SJCRH30 (cell line): Measurements from ENCODE around the gene ZNF462. TPM values are rescaled to one million over a fixed set of nuclear protein-coding genes. Genes with fewer than 3 reads are reported as not detected.

Experiments
- DNase-seq, 2 experiments: peaks; one replicate each; pipeline ENCODE4 v3.0.0-alpha.2; 2015 to 2020
- H3K27ac ChIP-seq: fragments of 250-450 bp; sonication (Bioruptor Pico); 2 replicates; pipeline ENCODE4 v1.5.1; 2020; ENCODE audit warnings: mild to moderate bottlenecking, moderate library complexity
- H3K27me3 ChIP-seq: fragments of 250-450 bp; sonication (Bioruptor Pico); 2 replicates; pipeline ENCODE4 v1.5.1; 2020; ENCODE audit warnings: mild to moderate bottlenecking, moderate library complexity
- H3K36me3 ChIP-seq: fragments of 250-450 bp; sonication (Bioruptor Pico); 2 replicates; pipeline ENCODE4 v1.5.1; 2020; ENCODE audit warnings: mild to moderate bottlenecking, moderate library complexity
- H3K4me1 ChIP-seq: fragments of 250-450 bp; sonication (Bioruptor Pico); 2 replicates; pipeline ENCODE4 v1.5.1; 2020; ENCODE audit warnings: mild to moderate bottlenecking, moderate library complexity
- H3K4me3 ChIP-seq: fragments of 250-450 bp; sonication (Bioruptor Pico); 2 replicates; pipeline ENCODE4 v1.5.1; 2020; ENCODE audit warnings: mild to moderate bottlenecking, moderate library complexity
- H3K9me3 ChIP-seq: fragments of 250-450 bp; sonication (Bioruptor Pico); replicated peaks from 2 replicates; pipeline ENCODE4 v1.5.1; 2020; ENCODE audit warnings: mild to moderate bottlenecking, moderate library complexity
- total RNA-seq: library from RNA; depleted of rRNA; stranded (reverse); fragments of >200 nt; shearing (Covaris generic); gene quantifications from 2 replicates; pipeline ENCODE4 v1.2.3, GENCODE V29; 2014

ZNF462 gene
- total RNA-seq, 1 experiment from 2014 or later = 26.8 TPM

GRCh38 chr9:106962615-106963363 is 99.8 kb downstream of the ZNF462 start:
- Histone ChIP-seq H3K4me3 (no peak overlapping the region), H3K9me3 (no peaks in the 10 kb centered on the region), H3K4me1 (no peaks in the 10 kb centered on the region), H3K27me3 (no peaks in the 10 kb centered on the region), H3K27ac (no peak overlapping the region), H3K36me3 (peaks cover 13% of the 10 kb centered on the region)
- DNase-seq = no peak

GRCh38 chr9:106963684-106964083 is 100.7 kb downstream of the ZNF462 start:
- H3K36me3 ChIP-seq = peaks cover 13% of the 10 kb centered on the region
- DNase-seq = no peak
- no peaks in the 10 kb centered on the region for H3K9me3 ChIP-seq
- H3K27me3 ChIP-seq = no peaks in the 10 kb centered on the region
- H3K4me3 ChIP-seq = no peak overlapping the region
- no peaks in the 10 kb centered on the region for H3K4me1 ChIP-seq
- H3K27ac ChIP-seq = no peak overlapping the region

GRCh38 chr9:106964329-106964728 is 101.4 kb downstream of the ZNF462 start:
- Histone ChIP-seq H3K27ac (no peak overlapping the region), H3K4me3 (no peak overlapping the region), H3K36me3 (peaks cover 14% of the 10 kb centered on the region), H3K27me3 (no peaks in the 10 kb centered on the region), H3K4me1 (no peaks in the 10 kb centered on the region), H3K9me3 (no peaks in the 10 kb centered on the region)
- no peak for DNase-seq

DNA sequence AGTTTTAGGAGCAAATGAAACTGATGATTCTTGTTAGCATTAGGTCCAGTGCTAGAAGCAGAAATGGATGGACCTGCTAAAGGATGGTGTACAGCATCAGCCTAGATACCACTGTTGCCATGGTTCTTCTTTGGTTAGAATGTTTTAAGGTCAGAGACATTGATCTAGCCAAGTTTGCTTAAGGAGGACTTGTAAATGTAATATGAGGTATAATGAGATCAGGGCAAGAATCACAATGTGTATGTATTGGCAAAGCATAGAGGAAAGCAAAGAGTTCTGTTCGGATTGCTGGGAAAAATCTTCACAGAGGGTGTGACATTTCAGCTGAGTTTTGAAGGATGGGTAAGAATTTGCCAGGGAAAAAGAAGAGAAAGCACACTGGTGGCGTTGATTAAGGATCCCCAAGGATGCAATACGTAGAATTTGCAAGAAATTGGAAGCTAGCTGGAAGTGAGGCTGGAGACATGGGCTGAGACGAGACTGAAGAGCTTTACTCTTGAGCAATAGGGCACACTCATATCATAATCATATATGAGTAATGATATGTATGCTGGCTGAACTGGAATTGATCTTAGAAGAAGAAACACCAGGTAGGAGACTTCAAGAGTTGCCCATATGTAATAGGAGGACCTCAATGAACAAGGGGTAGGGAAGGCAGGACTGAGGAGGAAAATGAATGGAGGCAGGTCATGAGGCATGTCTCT is 102.0 kb downstream of the ZNF462 start:
- DNase-seq = no peak
- Histone ChIP-seq H3K27ac (no peak overlapping the region), H3K9me3 (no peaks in the 10 kb centered on the region), H3K4me3 (no peak overlapping the region), H3K27me3 (no peaks in the 10 kb centered on the region), H3K36me3 (peaks cover 14% of the 10 kb centered on the region), H3K4me1 (no peaks in the 10 kb centered on the region)

DNA sequence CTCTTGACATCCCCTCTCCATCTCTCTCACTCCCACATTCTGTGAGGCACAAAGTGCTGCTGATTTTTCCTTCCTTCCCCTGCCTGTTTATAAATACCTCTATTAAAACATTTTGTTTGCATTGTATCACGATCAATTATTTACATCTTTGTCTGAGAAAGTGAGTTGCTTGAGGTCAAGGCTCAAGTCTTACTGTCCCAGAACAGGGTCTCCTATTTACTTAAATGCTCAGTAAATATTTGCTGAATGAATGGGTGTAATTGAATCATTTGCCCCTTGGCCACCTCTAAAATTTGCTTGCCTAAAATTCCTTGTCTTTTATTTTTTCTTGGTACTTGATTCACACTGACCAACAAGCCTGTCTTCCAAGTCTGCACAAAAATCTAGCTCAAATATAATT is 103.5 kb downstream of the ZNF462 start:
- Histone ChIP-seq H3K27me3 (no peaks in the 10 kb centered on the region), H3K4me1 (no peaks in the 10 kb centered on the region), H3K36me3 (peaks cover 8% of the 10 kb centered on the region; the same call in 1 of the 2 replicates), H3K27ac (no peak overlapping the region), H3K9me3 (no peaks in the 10 kb centered on the region), H3K4me3 (no peak overlapping the region)
- DNase-seq = no peak

DNA sequence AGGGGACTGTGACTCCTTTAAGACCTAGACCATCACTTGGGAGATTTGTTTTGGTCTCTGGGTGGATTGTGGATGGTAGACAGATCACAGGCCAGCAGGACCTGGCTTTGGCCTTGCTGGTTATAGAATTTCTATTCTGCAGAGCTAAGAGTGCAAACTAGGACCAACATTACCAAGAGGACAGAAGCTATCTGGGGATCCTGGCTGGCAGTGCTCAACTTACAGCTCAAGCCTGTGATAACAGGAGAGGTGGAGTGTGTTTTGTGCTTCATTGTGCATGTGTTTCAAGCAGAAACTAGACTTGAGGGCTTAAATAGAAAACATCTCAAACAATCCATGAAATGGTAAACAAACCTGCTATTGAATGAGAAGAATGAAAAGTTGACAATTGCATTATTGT is 106.7 kb downstream of the ZNF462 start:
- Histone ChIP-seq H3K9me3 (no peaks in the 10 kb centered on the region), H3K4me3 (no peak overlapping the region), H3K36me3 (peaks cover 30% of the 10 kb centered on the region), H3K4me1 (no peaks in the 10 kb centered on the region), H3K27ac (no peak overlapping the region), H3K27me3 (no peaks in the 10 kb centered on the region)
- no peak for DNase-seq

GRCh38 chr9:106970219-106970975 is 107.4 kb downstream of the ZNF462 start:
- Histone ChIP-seq H3K36me3 (peaks cover 37% of the 10 kb centered on the region), H3K27me3 (no peaks in the 10 kb centered on the region), H3K9me3 (no peaks in the 10 kb centered on the region), H3K4me3 (no peak overlapping the region), H3K27ac (no peak overlapping the region), H3K4me1 (no peaks in the 10 kb centered on the region)
- DNase-seq = no peak

DNA sequence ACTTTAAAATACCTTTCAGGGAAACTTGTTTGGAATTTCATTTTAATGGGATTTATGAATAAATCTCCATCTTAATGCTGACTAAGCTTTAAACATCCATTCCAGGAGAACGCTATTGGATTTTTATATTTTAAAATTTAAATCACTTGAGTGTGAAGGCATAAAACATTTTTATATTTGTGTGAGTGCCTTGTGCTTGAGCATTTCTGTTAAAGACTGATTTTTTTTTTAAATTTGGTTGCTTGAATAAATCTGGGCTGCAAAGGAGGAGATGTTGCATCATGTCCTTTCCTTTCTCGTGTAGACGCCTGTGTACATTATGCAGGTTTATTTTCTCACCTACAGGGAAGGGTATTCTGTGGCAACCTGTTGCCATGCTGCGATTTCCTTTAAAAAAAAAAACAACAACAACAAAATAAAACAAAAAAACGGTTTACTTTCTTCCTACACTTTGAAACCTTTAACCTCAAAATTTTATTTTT is 108.1 kb downstream of the ZNF462 start:
- Histone ChIP-seq H3K27me3 (no peaks in the 10 kb centered on the region), H3K9me3 (no peaks in the 10 kb centered on the region), H3K27ac (no peak overlapping the region), H3K36me3 (peaks cover 39% of the 10 kb centered on the region), H3K4me3 (no peak overlapping the region), H3K4me1 (no peaks in the 10 kb centered on the region)
- DNase-seq = no peak

DNA sequence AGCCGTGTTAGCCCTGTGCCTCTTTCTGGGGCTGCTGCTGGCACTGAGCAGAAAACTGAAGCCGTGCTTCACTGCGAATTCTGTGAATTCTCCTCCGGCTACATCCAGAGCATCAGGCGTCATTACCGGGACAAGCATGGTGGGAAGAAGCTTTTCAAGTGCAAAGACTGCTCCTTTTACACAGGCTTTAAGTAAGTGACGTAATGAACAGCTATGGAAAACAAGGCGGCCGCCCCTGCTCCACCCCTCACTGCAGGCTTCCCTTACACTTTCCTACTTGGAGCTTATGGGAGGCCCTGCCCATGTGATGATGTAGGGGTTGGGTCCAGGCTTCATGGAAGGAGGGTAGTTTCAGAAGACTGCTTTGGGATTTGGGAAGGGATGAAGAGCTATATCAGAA is 109.1 kb downstream of the ZNF462 start:
- Histone ChIP-seq H3K4me3 (no peak overlapping the region), H3K27ac (no peak overlapping the region)

GRCh38 chr9:106974341-106974740 is 111.4 kb downstream of the ZNF462 start:
- H3K4me1 ChIP-seq = no peaks in the 10 kb centered on the region
- no peak overlapping the region for H3K4me3 ChIP-seq
- no peaks in the 10 kb centered on the region for H3K9me3 ChIP-seq
- H3K36me3 ChIP-seq = peaks cover 49% of the 10 kb centered on the region
- no peaks in the 10 kb centered on the region for H3K27me3 ChIP-seq
- H3K27ac ChIP-seq = no peak overlapping the region
- DNase-seq = no peak

More for the DNA sequence above, 109.1 kb downstream of the ZNF462 start:
- no peak for DNase-seq
- Histone ChIP-seq H3K36me3 (peaks cover 49% of the 10 kb centered on the region), H3K27me3 (no peaks in the 10 kb centered on the region), H3K9me3 (no peaks in the 10 kb centered on the region), H3K4me1 (no peaks in the 10 kb centered on the region)

- peaks cover 49% of the 10 kb centered on the region for H3K36me3 ChIP-seq
- no peak overlapping the region for H3K4me3 ChIP-seq
Observed at GRCh38 chr9:106976772-106977171, 113.8 kb downstream of the ZNF462 start.

GRCh38 chr9:106980551-106981101 is 117.7 kb downstream of the ZNF462 start:
- Histone ChIP-seq H3K9me3 (no peaks in the 10 kb centered on the region; the same call in 1 of the 2 replicates), H3K4me3 (no peak overlapping the region), H3K27me3 (no peaks in the 10 kb centered on the region), H3K4me1 (no peaks in the 10 kb centered on the region), H3K36me3 (peaks cover 33% of the 10 kb centered on the region), H3K27ac (no peak overlapping the region)
- DNase-seq = no peak

More at GRCh38 chr9:106976772-106977171, 113.8 kb downstream of the ZNF462 start:
- H3K27me3 ChIP-seq = no peaks in the 10 kb centered on the region
- H3K27ac ChIP-seq = no peak overlapping the region
- H3K9me3 ChIP-seq = no peaks in the 10 kb centered on the region
- no peaks in the 10 kb centered on the region for H3K4me1 ChIP-seq
- DNase-seq = no peak

- H3K27ac ChIP-seq = no peak overlapping the region
- no peaks in the 10 kb centered on the region for H3K4me1 ChIP-seq
- DNase-seq = no peak
- no peak overlapping the region for H3K4me3 ChIP-seq
- no peaks in the 10 kb centered on the region; the same call in 1 of the 2 replicates for H3K9me3 ChIP-seq
- H3K36me3 ChIP-seq = peaks cover 35% of the 10 kb centered on the region
- no peaks in the 10 kb centered on the region for H3K27me3 ChIP-seq
Observed at GRCh38 chr9:106981396-106982287, 118.7 kb downstream of the ZNF462 start.

GRCh38 chr9:106982636-106983035 is 119.7 kb downstream of the ZNF462 start:
- H3K4me3 ChIP-seq = no peak overlapping the region
- no peaks in the 10 kb centered on the region for H3K27me3 ChIP-seq
- peaks cover 36% of the 10 kb centered on the region for H3K36me3 ChIP-seq
- H3K4me1 ChIP-seq = no peaks in the 10 kb centered on the region
- H3K9me3 ChIP-seq = no peaks in the 10 kb centered on the region; the same call in 1 of the 2 replicates
- no peak for DNase-seq
- no peak overlapping the region for H3K27ac ChIP-seq
